Gastroesophageal sphincter (tissue), 4 donors: ENCODE results near the gene MRPL14. TPM values are rescaled to one million over a fixed set of nuclear protein-coding genes. Genes with fewer than 3 reads are reported as not detected.

ENCODE experiments used
- ATAC-seq: fragments of 150-250 bp; one replicate; pipeline ENCODE4 v1.9.1; 2016; ENCODE audit warnings: mild to moderate bottlenecking, moderate library complexity
- H3K27ac ChIP-seq, 4 donors: fragments of 200-600 bp; sonication (generic) in 3 of 4; 1 replicate in 3 of 4; 2 replicates in 1 of 4; pipeline ENCODE4 v1.5.1; 2016 to 2019
- H3K27me3 ChIP-seq: fragments of 200-600 bp; sonication (generic); one replicate; pipeline ENCODE4 v1.5.1; 2019
- H3K36me3 ChIP-seq, 2 donors: fragments of 200-600 bp; sonication (generic); one replicate each; pipeline ENCODE4 v1.5.1; 2019; ENCODE audit warnings: control low read depth in 1 of 2
- H3K4me1 ChIP-seq, 3 donors: fragments of 200-600 bp; sonication (generic); 1 replicate in 2 of 3; 2 replicates in 1 of 3; pipeline ENCODE4 v1.5.1; 2016 to 2019; ENCODE audit warnings: control low read depth in 2 of 3
- H3K4me3 ChIP-seq, 2 donors: fragments of 200-600 bp; sonication (generic); one replicate each; pipeline ENCODE4 v1.5.1; 2019; ENCODE audit warnings: mild to moderate bottlenecking in 1 of 2, moderate library complexity in 1 of 2
- H3K9me3 ChIP-seq, 3 donors: fragments of 200-600 bp; sonication (generic); one replicate each; pipeline ENCODE4 v1.5.1; 2017 to 2019; ENCODE audit warnings: control low read depth in 2 of 3
- EP300 ChIP-seq: sonication (generic); formaldehyde crosslinking; IDR thresholded peaks from one replicate; pipeline ENCODE4 v1.6.1; 2017; ENCODE audit warnings: antibody characterized with exemption, mild to moderate bottlenecking
- POLR2A ChIP-seq, 2 donors: fragments of 450-650 bp; IDR thresholded peaks; one replicate each; pipeline ENCODE4 v1.6.1; 2017; ENCODE audit warnings: antibody characterized with exemption in 2 of 2, mild to moderate bottlenecking in 2 of 2, moderate library complexity in 1 of 2
- POLR2AphosphoS5 ChIP-seq: sonication (generic); formaldehyde crosslinking; IDR thresholded peaks from one replicate; pipeline ENCODE4 v1.6.1; 2017; ENCODE audit warnings: antibody characterized with exemption
- WGBS, 2 donors: methylation state at CpG; one replicate each; pipeline ENCODE4 v1.1.5; 2018; ENCODE audit warnings: low coverage in 1 of 2; 5-methylcytosine and 5-hydroxymethylcytosine counted together
- total RNA-seq, 4 donors: library from RNA; depleted of rRNA; stranded (reverse); fragments of >200 nt; gene quantifications; one replicate each; pipeline ENCODE4 v1.1.0, GENCODE V29; 2016
- TF ChIP-seq, protein P1 (sequence below), 4 experiments: fragments of 200-600 bp in 2 of 4; fragments of 450-650 bp in 2 of 4; sonication (generic) in 1 of 4; IDR thresholded peaks; one replicate each; pipeline ENCODE4 v1.5.1; 2017 to 2019; ENCODE audit warnings: antibody characterized with exemption in 4 of 4, mild to moderate bottlenecking in 2 of 4, moderate library complexity in 2 of 4

The MRPL14 gene
- total RNA-seq, 4 donors from 2014 or later = 31.6 to 40.5 (median 35.8) TPM

DNA sequence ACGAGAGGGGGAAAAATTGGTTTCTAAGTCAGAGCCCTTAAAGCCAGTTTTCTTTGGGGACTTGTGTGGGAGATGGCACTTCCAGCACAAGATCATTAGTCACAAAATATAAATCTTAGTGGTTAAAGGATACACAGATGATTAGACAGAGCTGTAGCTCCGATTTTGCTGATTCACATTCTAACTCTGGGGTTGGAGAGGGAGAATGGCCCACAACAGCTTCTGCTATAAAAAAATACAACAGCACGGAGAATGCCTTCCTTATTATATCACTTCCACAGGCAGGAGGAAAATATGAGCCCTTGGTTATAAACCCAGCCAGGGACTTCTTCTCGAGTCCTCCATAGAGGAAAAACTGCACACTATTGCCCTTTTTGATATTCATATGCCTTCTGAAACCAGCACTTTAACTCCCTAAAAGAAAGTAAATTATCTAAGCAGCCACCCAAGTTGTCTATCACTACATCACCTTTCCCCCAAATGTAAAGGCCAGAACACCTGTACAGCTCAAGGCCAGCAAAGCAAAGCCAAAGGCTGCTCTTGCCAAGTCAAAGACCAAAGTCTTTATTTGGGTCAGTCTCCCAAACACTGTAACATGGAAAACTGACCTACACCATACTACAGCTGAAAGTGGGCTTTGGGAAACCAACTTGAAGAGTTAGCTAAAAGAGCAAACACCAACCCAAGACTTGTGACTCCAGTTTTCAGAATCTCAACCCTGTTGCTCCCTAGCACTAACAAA, 10.4 kb downstream of the MRPL14 start:
- TF ChIP-seq POLR2A (IDR thresholded peaks at IDR 0.05) (no peak), POLR2AphosphoS5 (no peak), EP300 (no peak)
- TF ChIP-seq, protein P1, sequence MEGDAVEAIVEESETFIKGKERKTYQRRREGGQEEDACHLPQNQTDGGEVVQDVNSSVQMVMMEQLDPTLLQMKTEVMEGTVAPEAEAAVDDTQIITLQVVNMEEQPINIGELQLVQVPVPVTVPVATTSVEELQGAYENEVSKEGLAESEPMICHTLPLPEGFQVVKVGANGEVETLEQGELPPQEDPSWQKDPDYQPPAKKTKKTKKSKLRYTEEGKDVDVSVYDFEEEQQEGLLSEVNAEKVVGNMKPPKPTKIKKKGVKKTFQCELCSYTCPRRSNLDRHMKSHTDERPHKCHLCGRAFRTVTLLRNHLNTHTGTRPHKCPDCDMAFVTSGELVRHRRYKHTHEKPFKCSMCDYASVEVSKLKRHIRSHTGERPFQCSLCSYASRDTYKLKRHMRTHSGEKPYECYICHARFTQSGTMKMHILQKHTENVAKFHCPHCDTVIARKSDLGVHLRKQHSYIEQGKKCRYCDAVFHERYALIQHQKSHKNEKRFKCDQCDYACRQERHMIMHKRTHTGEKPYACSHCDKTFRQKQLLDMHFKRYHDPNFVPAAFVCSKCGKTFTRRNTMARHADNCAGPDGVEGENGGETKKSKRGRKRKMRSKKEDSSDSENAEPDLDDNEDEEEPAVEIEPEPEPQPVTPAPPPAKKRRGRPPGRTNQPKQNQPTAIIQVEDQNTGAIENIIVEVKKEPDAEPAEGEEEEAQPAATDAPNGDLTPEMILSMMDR (IDR thresholded peaks at IDR 0.05) = no peak
- H3K36me3 ChIP-seq = peaks cover 0 to 40% of the 10 kb centered on the region in 2 donors
- 20 to 48% methylated on average over 4 of the region's 4 CpGs for WGBS, 2 donors
- no peaks in the 10 kb centered on the region for H3K9me3 ChIP-seq
- H3K27me3 ChIP-seq = no peaks in the 10 kb centered on the region
- peaks cover 0 to 42% (median 7%) of the 10 kb centered on the region in 3 donors for H3K4me1 ChIP-seq
- H3K27ac ChIP-seq = peak overlapping the region in 1 of 4 donors; percentile 33
- ATAC-seq = no peak
- H3K4me3 ChIP-seq = no peak overlapping the region

GRCh38 chr6:44115866-44116265, 11.4 kb downstream of the MRPL14 start:
- TF ChIP-seq POLR2AphosphoS5 (no peak), EP300 (no peak), POLR2A (IDR thresholded peaks at IDR 0.05) (no peak)
- TF ChIP-seq, protein P1 (IDR thresholded peaks at IDR 0.05) = no peak
- WGBS, 2 donors = 71 to 94% methylated on average over 3 of the region's 5 CpGs
- no peaks in the 10 kb centered on the region for H3K27me3 ChIP-seq
- H3K4me1 ChIP-seq = peaks cover 0 to 32% (median 5%) of the 10 kb centered on the region in 3 donors
- ATAC-seq = no peak
- peaks cover 0 to 49% of the 10 kb centered on the region in 2 donors for H3K36me3 ChIP-seq
- no peaks in the 10 kb centered on the region for H3K9me3 ChIP-seq
- H3K27ac ChIP-seq = peak overlapping the region in 1 of 4 donors; percentile 33
- no peak overlapping the region for H3K4me3 ChIP-seq

DNA sequence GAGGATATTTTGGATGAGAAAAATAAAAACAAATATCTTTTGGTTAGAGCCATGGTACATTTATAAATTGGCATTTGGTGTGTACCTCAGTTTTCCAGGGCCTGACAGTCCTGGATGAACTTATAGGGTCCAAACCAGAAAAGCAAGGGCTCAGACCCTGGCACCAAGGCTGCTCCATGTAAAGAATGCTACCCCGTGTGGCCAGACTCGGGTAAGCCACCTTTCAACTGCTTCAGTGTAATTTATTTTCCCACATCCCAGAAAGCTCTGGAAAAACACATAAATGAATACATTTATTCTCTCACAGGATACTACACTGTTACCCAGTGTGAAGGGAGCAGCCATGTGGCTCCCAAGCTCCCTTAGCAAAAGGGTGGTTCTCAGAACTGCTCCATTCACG, 13.8 kb downstream of the MRPL14 start:
- no peak overlapping the region for H3K27ac ChIP-seq
- 50% methylated on average over 3 of the region's 3 CpGs; no CpG with 5 or more reads in 1 of the 2 donors for WGBS, 2 donors
- H3K9me3 ChIP-seq = no peaks in the 10 kb centered on the region
- H3K4me3 ChIP-seq = no peak overlapping the region
- peaks cover 0 to 14% (median 0%) of the 10 kb centered on the region in 3 donors for H3K4me1 ChIP-seq
- no peak for TF ChIP-seq POLR2A (IDR thresholded peaks at IDR 0.05)
- TF ChIP-seq EP300 = no peak
- no peak for TF ChIP-seq POLR2AphosphoS5
- TF ChIP-seq, protein P1 (IDR thresholded peaks at IDR 0.05) = no peak
- ATAC-seq = no peak
- H3K36me3 ChIP-seq = peaks cover 0 to 73% of the 10 kb centered on the region in 2 donors
- no peaks in the 10 kb centered on the region for H3K27me3 ChIP-seq

DNA sequence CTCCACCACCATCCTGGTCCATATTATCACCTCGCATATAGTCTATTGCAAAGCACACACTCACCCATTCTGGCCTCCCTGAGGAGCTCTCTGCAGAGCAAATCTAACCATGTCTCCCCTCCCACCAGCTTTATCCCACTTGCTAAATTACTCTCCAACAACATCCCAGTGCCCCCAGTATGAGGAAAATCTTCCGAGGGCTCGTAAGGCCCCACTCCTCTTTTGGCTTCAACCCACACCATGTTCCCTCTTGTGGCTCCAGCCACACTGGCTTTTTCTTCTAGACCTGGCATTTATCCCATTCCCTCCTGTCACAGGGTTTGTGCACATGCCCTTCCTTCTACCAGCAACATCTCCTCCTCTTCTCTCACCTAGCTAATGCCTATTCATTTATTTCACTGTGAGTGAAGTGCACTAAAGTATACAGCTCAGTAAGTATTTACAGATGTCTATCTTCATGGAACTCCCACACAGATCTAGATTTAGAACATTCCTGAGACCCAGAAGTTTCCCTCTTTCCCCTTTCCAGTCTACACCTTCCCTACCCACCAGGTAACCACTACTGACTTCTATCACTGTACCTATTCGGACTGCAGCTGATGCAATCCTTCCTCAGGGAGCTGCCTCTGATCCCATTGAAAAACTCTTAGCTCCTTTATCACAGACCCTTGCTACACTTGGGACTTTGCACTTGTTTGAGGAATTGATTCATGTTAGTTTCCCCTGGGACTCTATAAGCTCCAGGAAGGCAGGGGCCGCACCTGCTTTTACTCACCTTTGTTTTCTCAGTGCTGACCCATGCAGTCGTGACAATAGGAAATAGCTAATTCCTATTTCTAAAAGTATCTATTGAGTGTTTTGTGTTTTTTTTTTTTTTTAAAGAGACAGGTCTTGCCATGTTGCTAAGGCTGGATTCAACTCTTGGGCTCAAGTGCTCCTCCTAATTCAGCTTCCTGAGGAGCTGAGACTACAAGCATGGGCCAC, 15.5 kb downstream of the MRPL14 start:
- no peak for ATAC-seq
- Histone ChIP-seq H3K4me1 (peaks cover 0 to 6% (median 0%) of the 10 kb centered on the region in 3 donors), H3K27ac (no peak overlapping the region), H3K36me3 (peaks cover 0 to 90% of the 10 kb centered on the region in 2 donors), H3K4me3 (no peak overlapping the region), H3K27me3 (no peaks in the 10 kb centered on the region), H3K9me3 (no peaks in the 10 kb centered on the region)
- TF ChIP-seq POLR2AphosphoS5 (no peak), POLR2A (IDR thresholded peaks at IDR 0.05) (no peak), EP300 (no peak)
- TF ChIP-seq, protein P1 (IDR thresholded peaks at IDR 0.05) = no peak
- WGBS, 2 donors = 88 to 98% methylated on average over 5 to 6 of the region's 6 CpGs
